Right lobe of liver (tissue), 4 donors: ENCODE data around the gene IFI27L1.

Experiments
- POLR2A ChIP-seq: fragments of 450-650 bp; IDR thresholded peaks from one replicate; pipeline ENCODE4 v1.6.1; 2017; ENCODE audit warnings: antibody characterized with exemption, mild to moderate bottlenecking
- TF ChIP-seq, protein P1 (sequence below), 4 donors: fragments of 200-600 bp in 3 of 4; fragments of 450-650 bp in 1 of 4; IDR thresholded peaks; one replicate each; pipeline versions ENCODE4 v1.5.1 to v1.8.0; 2016 to 2022; ENCODE audit warnings: antibody characterized with exemption in 4 of 4, mild to moderate bottlenecking in 2 of 4
- donor health status: DM: no; HTN: no; CAD: no.
- donor health status: DM: no; HTN: no; CAD: no.
- donor health status: DM: no; HTN: yes; CAD: no.

DNA sequence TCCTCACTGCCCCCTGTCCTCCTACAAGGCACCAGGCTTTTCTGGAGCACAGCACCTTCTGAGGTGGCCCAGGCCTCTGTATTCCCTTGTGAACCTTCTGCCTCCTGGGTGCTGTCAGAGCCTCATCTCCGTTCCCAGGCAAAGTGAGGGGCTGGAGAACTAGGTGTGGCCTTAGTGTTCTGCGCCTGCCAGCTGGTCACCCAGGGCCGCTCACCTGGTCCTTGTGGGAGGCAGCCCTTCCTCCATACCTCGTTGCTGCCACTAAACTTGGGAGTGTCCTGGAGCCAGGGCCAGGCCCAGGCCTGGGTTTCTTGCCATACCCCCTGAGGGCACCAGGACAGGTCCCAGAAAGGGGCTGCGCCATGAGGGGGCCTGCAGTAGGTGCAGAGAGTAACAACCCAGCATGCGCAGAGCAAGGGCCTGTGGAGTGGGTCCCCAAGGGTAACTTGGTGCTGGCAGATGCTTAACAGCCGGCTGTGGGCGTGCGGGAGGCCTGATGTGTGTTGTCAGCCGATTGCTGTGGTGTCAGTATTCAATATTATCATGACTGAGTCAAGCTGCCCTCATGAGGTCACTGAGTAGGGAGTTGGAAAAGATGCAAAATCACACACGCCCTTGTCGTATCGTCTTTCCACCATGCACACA, 37.9 kb upstream of the IFI27L1 start:
- TF ChIP-seq, protein P1, sequence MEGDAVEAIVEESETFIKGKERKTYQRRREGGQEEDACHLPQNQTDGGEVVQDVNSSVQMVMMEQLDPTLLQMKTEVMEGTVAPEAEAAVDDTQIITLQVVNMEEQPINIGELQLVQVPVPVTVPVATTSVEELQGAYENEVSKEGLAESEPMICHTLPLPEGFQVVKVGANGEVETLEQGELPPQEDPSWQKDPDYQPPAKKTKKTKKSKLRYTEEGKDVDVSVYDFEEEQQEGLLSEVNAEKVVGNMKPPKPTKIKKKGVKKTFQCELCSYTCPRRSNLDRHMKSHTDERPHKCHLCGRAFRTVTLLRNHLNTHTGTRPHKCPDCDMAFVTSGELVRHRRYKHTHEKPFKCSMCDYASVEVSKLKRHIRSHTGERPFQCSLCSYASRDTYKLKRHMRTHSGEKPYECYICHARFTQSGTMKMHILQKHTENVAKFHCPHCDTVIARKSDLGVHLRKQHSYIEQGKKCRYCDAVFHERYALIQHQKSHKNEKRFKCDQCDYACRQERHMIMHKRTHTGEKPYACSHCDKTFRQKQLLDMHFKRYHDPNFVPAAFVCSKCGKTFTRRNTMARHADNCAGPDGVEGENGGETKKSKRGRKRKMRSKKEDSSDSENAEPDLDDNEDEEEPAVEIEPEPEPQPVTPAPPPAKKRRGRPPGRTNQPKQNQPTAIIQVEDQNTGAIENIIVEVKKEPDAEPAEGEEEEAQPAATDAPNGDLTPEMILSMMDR (IDR thresholded peaks at IDR 0.05) = no peak
- TF ChIP-seq POLR2A = no peak
